COLO668 (cell line): Measurements from ENCODE around the gene NAV2.

Experiments
- DNase-seq: peaks from one replicate; lab custom pipeline; 2025; ENCODE audit not compliant: unreplicated experiment; lab: John Stamatoyannopoulos, UW

NAV2 gene

DNA sequence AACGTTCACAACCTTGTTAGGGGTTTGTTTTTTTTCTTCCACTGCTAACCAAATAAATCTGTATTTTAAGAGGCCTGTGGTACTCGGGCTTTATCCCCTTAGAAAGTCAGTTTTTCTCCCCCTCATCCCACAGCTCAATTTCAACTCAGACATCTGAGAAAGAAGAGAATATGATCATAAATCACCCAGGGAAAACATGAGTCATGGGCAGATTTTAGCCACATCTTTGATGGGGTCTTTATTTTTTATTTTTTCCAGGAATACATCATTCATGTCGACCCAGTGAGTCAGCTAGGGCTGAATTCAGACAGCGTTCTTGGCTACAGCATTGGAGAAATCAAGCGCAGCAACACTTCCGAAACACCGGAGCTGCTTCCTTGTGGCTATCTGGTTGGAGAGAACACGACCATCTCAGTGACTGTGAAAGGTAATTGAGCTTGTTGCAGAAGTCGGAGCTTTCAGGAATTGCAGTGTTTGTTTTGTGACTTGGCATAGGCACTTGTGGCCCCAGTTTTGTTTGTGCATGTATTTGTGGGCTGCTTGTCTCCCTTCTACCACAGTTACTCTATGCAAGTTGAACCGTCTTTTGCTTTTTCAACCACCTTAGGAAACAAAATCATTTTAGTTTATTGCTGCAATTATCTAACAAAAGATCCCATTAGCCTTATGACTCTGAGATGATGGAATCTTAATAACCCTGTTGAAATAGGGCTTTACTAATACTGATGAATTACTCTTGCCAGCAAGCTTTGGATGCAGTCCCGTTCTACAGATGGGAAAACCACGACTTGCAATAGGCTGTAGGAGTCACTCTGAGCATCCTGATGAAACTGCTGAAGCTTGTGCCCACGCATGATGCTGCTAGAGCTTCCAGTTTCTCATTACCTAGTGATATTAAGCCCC is 384.9 kb downstream of the NAV2 start:
- peak; percentile 10 for DNase-seq

DNA sequence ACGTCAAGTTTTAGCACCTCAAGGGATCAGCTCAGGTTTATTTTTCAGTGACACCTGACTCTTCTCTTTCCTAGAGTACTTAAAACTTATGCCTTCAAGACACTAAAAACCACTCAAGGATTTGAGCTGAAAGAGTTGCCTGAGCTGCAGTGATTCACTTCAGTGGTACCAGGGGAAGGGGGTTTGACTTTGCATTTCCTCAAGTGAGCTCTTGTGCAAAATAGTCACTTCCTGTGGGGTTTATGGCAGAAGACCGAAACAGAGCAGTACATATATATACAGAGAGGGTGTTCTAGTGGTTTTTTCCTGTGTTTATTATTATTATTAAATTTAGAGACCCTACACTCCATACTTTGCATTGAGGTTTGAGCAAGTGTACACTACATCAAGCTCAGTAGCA is 386.9 kb downstream of the NAV2 start:
- no peak for DNase-seq

DNA sequence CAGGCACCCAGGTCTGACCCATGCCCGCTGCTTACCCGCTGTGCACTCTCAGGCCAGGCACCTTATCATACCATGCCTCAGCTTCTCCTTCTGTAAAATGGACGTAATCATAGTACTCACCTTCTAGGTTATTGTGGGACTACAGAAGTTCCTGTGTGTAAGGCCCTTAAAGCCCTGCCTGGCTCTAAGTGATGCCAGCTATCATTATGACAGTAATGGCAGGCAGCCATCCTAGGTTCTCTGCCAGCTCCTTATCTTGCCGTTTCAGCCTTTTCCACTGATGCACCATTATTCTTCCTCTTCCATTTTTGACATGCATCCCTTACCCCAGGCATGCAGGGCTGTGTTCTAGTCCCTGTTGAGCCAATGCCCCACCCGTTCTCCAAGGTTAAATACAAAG is 389.8 kb downstream of the NAV2 start:
- no peak for DNase-seq

- DNase-seq: no peak
These were observed 390.6 kb downstream of the NAV2 start for GRCh38 chr11:20103281-20103680.

DNA sequence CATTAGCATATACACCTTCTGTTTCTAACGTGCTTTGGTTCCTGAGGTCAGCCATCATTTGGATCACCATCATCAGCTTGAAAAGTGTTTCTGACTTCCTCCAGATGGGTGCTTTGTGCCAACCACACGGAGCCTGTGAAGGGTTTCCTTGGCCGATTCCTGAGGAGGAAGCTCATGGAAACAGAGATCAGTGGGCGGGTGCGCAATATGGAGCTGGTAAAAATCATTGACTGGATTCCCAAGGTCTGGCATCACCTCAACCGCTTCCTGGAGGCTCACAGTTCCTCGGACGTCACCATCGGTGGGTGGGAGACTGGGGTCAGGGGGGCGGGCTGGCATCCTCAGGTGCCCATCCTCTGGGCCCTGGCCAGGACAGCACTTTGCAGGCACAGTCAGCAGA is 392.8 kb downstream of the NAV2 start:
- no peak for DNase-seq

DNA sequence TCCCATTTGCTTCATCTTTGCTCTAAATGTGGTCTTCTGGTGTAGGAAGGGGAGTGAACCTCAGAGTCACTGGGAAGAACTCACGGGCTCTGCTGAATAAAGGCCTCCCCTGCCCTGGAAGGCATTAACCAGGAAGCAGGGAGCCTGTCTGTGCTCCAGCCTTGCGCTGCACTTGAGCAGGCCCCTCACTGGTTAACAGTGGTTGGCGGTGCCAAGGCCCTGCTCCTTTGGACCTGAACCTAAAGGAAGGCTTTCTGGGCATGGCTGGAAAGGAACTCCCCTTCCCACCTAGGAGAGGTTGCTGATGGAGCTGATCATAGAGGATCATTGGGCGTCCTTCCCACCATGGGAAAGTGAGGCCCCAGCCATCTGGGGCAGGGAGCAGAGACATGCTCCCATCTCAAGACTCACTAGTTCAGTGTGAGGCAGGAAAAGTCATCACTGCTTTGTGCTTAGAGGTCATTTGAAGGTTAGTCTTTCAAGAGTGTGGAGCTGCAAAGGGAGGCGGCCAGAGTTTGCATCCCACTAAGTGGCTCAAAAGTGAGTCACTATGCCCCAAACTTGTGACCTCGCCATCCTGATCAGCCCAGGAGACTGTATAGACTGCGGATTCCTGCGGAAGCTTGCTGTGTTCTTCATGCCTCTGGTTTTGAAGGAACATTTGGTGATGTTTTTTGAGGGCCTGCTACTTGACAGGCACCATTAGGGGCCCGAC is 397.3 kb downstream of the NAV2 start:
- no peak for DNase-seq

- peak; percentile 64 for DNase-seq
These were observed 398.5 kb downstream of the NAV2 start for GRCh38 chr11:20110908-20111669.

GRCh38 chr11:20111871-20112270 is 399.2 kb downstream of the NAV2 start:
- no peak for DNase-seq

- DNase-seq: peak; percentile 31
These were observed 399.9 kb downstream of the NAV2 start for GRCh38 chr11:20112291-20113148.

- DNase-seq: no peak
These were observed 400.5 kb downstream of the NAV2 start for GRCh38 chr11:20113149-20113438.

DNA sequence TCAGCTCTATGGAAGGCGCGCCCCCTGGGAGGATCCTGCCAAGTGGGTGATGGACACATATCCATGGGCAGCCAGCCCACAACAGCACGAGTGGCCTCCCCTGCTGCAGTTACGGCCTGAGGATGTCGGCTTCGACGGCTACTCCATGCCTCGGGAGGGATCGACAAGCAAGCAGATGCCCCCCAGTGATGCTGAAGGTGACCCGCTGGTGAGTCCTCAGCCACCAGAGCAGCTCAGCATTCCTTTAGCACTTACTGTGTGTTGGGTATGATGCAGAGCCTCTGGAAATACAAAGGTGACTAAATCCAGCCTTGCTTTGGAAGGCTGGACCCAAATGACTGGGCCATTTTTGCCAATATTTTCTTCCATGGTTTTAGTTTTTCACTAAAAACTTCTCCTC is 402.0 kb downstream of the NAV2 start:
- no peak for DNase-seq

DNA sequence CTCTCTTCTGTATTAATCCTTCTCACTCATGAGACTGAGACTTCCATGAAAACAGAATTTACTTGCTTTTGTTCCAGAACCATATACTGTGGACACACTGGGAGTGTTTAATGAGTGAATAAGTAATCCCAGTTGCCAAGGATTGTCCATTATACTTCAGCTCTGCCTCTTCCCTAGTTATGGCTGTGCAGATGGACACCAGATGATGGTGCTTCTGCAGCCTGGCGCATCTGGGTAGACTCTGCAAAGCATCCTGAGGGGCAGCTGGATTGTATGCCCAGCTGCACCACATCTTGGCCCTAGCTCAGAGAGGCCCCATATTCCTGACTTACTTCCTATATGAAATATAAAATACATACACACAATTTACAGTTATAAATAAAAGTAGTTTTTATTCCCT is 404.2 kb downstream of the NAV2 start:
- no peak for DNase-seq

DNA sequence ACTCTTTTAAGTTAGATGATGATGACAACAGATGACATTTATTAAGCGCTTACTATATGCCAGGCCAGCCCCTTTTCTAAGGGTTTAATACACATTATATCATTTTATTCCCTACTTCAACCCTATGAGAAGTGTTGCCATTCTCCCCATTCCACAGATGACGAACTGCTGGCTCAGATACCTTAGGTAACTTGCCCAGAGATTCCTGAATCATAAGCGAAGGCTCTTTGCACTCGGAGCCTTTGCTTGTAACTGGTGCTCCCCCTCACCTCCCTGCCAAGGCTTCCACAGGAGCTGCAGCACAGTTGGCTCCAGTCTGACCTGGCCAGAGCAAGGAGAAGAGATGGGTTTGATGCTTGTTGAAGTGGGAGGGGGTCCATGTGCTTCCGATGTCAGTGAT is 404.7 kb downstream of the NAV2 start:
- no peak for DNase-seq

- DNase-seq: no peak
These were observed 405.6 kb downstream of the NAV2 start for GRCh38 chr11:20118209-20118608.

DNA sequence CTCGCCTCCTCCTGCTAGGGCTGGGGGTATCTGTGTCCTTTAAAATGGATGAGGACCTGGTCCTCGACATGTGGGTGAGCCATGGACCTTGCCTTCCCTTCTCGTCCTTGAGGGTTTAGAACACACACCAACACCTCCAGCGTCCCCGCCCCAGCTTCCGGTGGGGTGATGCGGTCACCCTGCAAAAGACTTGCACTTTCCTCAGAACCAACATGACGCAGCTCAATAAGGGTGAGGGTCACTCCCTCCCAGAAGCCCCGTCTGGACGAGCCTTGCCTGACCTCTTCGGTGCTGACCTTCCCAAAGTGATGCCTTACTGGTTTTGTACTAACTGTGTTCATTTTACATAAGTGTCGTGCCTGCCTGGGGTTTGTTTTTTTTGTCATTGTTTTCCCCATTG is 406.7 kb downstream of the NAV2 start:
- DNase-seq: no peak

- DNase-seq: no peak
These were observed 407.7 kb downstream of the NAV2 start for GRCh38 chr11:20120134-20120925.

GRCh38 chr11:20122131-20122530 is 409.5 kb downstream of the NAV2 start:
- no peak for DNase-seq

- no peak for DNase-seq
These were observed 413.3 kb downstream of the NAV2 start for GRCh38 chr11:20125927-20126326.

DNA sequence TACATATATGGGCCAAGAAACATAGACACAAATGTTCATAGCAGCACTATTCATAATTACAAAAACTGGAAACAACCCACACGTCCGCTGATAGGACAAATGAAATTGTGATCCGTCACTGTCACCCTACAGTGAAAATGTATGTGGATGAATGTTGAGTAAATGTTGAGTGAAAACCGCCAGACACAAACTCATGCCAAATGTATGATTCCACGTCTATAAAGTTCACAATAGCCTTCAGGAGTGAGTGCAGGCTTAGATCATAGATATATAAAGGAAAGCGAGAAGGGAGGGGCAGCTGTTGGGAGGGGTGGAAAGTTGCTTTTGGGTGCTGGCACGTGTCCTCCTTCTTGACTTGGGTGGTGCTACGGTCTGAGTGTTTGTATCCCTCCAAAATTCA is 414.1 kb downstream of the NAV2 start:
- no peak for DNase-seq
